Thyroid gland (tissue), 4 donors: ENCODE results near the gene LOXL4.

Source experiments
- POLR2A ChIP-seq, 2 donors: fragments of 450-650 bp; IDR thresholded peaks; one replicate each; pipeline ENCODE4 v1.6.1; 2017; ENCODE audit warnings: antibody characterized with exemption in 2 of 2, mild to moderate bottlenecking in 2 of 2, moderate library complexity in 1 of 2
- TF ChIP-seq, protein P1 (sequence below), 6 experiments: fragments of 200-600 bp in 3 of 6; fragments of 450-650 bp in 3 of 6; sonication (generic) in 3 of 6; IDR thresholded peaks; one replicate each; pipeline ENCODE4 v1.5.1; 2016 to 2019; ENCODE audit warnings: antibody characterized with exemption in 6 of 6, mild to moderate bottlenecking in 2 of 6, inconsistent platforms in 1 of 6, moderate library complexity in 1 of 6

DNA sequence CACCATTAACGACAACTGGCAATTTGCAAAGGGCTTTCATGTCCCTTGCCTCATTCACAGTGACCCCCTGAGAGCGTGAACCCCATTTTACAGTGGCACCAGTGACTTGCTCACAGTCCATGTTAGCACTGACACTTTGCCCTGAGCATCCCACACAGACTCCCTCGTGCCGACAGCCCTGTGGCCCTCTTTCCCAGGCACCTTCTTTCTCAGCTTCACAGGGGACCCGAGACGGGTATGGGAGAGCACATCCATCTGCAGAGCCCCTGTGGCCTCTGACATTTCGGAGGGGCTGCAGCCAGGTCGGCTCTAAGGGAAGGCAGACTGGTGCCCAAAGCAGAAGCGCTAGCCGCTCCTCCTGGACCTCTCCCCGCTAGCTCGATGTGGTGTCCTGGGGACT is 10.8 kb downstream of the LOXL4 start:
- TF ChIP-seq, protein P1, sequence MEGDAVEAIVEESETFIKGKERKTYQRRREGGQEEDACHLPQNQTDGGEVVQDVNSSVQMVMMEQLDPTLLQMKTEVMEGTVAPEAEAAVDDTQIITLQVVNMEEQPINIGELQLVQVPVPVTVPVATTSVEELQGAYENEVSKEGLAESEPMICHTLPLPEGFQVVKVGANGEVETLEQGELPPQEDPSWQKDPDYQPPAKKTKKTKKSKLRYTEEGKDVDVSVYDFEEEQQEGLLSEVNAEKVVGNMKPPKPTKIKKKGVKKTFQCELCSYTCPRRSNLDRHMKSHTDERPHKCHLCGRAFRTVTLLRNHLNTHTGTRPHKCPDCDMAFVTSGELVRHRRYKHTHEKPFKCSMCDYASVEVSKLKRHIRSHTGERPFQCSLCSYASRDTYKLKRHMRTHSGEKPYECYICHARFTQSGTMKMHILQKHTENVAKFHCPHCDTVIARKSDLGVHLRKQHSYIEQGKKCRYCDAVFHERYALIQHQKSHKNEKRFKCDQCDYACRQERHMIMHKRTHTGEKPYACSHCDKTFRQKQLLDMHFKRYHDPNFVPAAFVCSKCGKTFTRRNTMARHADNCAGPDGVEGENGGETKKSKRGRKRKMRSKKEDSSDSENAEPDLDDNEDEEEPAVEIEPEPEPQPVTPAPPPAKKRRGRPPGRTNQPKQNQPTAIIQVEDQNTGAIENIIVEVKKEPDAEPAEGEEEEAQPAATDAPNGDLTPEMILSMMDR (IDR thresholded peaks at IDR 0.05) = no peak
- TF ChIP-seq POLR2A (IDR thresholded peaks at IDR 0.05) = no peak
